Testis (tissue), 3 donors: Measurements from ENCODE around the gene SYNE1. TPM values are rescaled to one million over a fixed set of nuclear protein-coding genes. Genes with fewer than 3 reads are reported as not detected.

Experiments used
- DNase-seq: peaks from one replicate; pipeline ENCODE4 v3.0.0-alpha.2; 2019
- H3K27ac ChIP-seq, 2 donors: fragments of 200-600 bp; sonication (generic); one replicate each; pipeline ENCODE4 v1.5.1; 2019
- H3K27me3 ChIP-seq: fragments of 200-600 bp; sonication (generic); one replicate; pipeline ENCODE4 v1.5.1; 2019
- H3K36me3 ChIP-seq: fragments of 200-600 bp; sonication (generic); one replicate; pipeline ENCODE4 v1.5.1; 2017; ENCODE audit warnings: low read depth; ENCODE audit errors: missing control alignments
- H3K4me1 ChIP-seq: fragments of 200-600 bp; sonication (generic); one replicate; pipeline ENCODE4 v1.5.1; 2019
- H3K4me3 ChIP-seq, 2 donors: fragments of 200-600 bp; sonication (generic); one replicate each; pipeline ENCODE4 v1.5.1; 2017 to 2019
- H3K9me3 ChIP-seq: fragments of 200-600 bp; sonication (generic); one replicate; pipeline ENCODE4 v1.5.1; 2017
- POLR2A ChIP-seq: fragments of 450-650 bp; IDR thresholded peaks from one replicate; pipeline ENCODE4 v1.6.1; 2017; ENCODE audit warnings: antibody characterized with exemption, mild to moderate bottlenecking, moderate library complexity
- WGBS, 2 donors: methylation state at CpG; one replicate each; pipeline ENCODE4 v1.1.5; 2018; 5-methylcytosine and 5-hydroxymethylcytosine counted together
- intact Hi-C: fragments of 100-400 bp; cut with DNase I; formaldehyde crosslinking; loops from one replicate; pipeline ENCODE4 v1.15.1; 2023; ENCODE audit warnings: low total_unique reads
- polyA plus RNA-seq: library from polyadenylated mRNA; stranded (reverse); fragments of 350-450 nt; fragmentation: Illumina TruSeq; extraction: RNeasy Lipid Tissue Mini Kit (QIAGEN cat#74804); gene quantifications from one replicate; pipeline ENCODE4 v1.2.3, GENCODE V29; 2014; ENCODE audit warnings: low read depth, low replicate concordance; ENCODE audit not compliant: insufficient read depth
- total RNA-seq, 2 donors: library from RNA; depleted of rRNA; stranded (reverse); fragments of >200 nt; gene quantifications; one replicate each; pipeline ENCODE4 v1.2.3, GENCODE V29; 2016
- TF ChIP-seq, protein P1 (sequence below), 3 experiments: fragments of 450-650 bp in 2 of 3; fragments of 200-600 bp in 1 of 3; sonication (generic) in 1 of 3; IDR thresholded peaks; one replicate each; pipeline ENCODE4 v1.5.1; 2016 to 2019; ENCODE audit warnings: antibody characterized with exemption in 3 of 3, mild to moderate bottlenecking in 2 of 3, moderate library complexity in 1 of 3

SYNE1 gene
- total and polyA plus RNA-seq, 3 donors from 2014 or later: 57.2 to 255 (median 228) TPM

DNA sequence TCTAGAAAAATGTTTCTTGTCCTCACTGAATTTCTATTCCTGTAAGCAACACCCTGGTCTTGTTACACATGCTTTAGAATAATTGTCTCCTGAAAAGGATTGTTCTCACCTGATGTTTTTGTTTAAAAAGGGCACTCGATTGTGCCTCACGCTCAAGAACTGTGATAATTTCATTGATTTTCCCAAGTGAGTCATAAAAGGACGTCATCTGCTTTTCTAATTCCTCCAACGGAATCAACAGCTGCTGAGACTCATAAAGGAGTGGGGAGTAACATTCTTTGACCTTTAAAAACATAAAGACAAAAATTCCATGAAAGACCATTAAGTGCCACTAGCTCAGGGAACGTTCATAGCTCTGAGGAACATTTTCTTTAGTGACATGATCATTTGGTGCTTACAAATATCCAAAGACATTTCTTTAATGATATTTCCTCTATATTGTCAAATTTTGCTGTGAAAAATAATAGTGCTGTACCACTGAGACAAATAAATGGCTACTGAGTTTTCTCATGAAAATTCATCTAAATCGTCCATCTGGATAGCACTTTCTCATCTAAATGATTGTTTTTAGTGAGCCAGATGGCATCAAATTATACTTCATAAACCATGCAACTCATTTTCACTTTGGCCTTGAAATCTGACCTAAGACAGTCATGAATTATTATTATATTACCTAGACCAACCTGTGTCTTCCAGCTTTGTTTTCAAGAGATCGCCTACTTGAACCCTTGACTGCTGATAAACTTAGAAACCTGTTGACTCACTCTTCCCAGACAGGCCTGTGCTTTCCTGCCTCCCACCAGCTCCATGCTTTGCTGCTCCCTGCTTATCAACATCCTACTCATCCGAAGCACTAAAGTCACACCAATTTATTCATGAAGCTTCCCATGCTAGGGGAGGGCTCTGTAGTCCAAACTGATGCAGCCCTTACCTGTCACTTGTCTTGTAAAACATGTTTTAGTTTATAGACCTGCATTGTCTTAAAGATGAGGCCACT lies 178.2 kb downstream of the SYNE1 start:
- TF ChIP-seq, protein P1, sequence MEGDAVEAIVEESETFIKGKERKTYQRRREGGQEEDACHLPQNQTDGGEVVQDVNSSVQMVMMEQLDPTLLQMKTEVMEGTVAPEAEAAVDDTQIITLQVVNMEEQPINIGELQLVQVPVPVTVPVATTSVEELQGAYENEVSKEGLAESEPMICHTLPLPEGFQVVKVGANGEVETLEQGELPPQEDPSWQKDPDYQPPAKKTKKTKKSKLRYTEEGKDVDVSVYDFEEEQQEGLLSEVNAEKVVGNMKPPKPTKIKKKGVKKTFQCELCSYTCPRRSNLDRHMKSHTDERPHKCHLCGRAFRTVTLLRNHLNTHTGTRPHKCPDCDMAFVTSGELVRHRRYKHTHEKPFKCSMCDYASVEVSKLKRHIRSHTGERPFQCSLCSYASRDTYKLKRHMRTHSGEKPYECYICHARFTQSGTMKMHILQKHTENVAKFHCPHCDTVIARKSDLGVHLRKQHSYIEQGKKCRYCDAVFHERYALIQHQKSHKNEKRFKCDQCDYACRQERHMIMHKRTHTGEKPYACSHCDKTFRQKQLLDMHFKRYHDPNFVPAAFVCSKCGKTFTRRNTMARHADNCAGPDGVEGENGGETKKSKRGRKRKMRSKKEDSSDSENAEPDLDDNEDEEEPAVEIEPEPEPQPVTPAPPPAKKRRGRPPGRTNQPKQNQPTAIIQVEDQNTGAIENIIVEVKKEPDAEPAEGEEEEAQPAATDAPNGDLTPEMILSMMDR (IDR thresholded peaks at IDR 0.05): no peak
- no peak for TF ChIP-seq POLR2A
- no peak overlapping the region for H3K4me3 ChIP-seq
- WGBS, 2 donors: 64 to 67% methylated on average over 8 of the region's 8 CpGs

DNA sequence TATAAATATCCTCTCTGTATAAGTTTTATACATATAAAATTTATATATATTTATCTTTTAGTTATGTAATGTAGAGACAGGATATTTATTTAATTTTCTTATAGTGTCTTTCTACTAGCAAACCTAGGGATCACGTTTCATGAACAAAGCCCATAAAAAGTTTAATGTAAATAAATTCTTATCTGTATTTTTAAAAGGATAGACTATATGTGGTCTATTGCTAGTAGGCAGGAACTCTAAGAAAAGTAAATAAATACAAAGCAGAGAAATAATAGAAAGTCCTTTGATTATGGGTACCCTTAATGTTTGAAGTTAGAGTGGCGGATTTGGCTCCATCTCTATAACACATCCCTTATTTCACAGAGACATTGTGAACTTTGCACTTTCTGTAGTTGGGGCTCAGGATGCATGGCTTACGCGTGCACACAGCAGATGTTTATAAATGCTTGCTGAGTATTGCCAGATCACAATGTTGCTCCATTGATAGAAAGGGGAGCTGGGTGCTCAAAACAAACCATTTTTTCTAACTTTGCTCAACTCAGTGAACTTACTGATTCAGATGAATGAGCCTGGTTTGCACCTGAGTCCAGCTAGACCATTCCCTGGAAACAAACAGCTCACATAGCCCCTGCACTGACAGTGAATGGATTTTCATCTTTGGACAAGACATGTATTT lies 179.1 kb downstream of the SYNE1 start:
- Histone ChIP-seq H3K36me3 (no peaks in the 10 kb centered on the region), H3K9me3 (no peaks in the 10 kb centered on the region), H3K27ac (no peak overlapping the region), H3K4me3 (no peak overlapping the region), H3K4me1 (no peaks in the 10 kb centered on the region), H3K27me3 (no peaks in the 10 kb centered on the region)
- DNase-seq: no peak
- TF ChIP-seq, protein P1 (IDR thresholded peaks at IDR 0.05): no peak
- TF ChIP-seq POLR2A: no peak
- intact Hi-C loops: no loop called here
- 88 to 90% methylated on average over 4 of the region's 4 CpGs for WGBS, 2 donors

More for the DNA sequence above, 178.2 kb downstream of the SYNE1 start:
- DNase-seq: no peak
- Histone ChIP-seq H3K27ac (no peak overlapping the region), H3K9me3 (no peaks in the 10 kb centered on the region), H3K36me3 (no peaks in the 10 kb centered on the region), H3K27me3 (no peaks in the 10 kb centered on the region), H3K4me1 (no peaks in the 10 kb centered on the region)
- intact Hi-C loops: no loop called here

DNA sequence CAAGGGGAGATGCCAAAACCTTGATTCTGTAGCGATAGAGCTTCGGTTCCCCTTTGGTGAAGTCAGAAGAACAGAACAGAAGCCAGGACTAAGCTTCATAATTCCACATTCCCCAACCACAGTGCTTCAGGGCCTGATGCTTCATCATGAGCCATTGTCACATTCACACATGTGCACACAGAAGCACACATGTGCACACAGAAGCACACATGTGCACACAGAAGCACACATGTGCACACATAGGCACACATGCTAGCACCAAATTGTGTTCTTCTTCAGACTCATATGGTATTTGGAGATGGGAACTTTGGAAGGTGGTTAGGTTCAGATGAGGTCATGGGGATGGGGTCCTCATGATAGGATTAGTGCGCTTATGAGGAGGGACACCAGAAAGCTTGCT lies 183.2 kb downstream of the SYNE1 start:
- Histone ChIP-seq H3K27ac (no peak overlapping the region), H3K4me3 (no peak overlapping the region), H3K27me3 (no peaks in the 10 kb centered on the region), H3K4me1 (no peaks in the 10 kb centered on the region), H3K36me3 (no peaks in the 10 kb centered on the region), H3K9me3 (no peaks in the 10 kb centered on the region)
- 89 to 96% methylated on average over 3 of the region's 3 CpGs for WGBS, 2 donors
- intact Hi-C loops: no loop called here
- TF ChIP-seq, protein P1 (IDR thresholded peaks at IDR 0.05): no peak
- TF ChIP-seq POLR2A: no peak
- no peak for DNase-seq

DNA sequence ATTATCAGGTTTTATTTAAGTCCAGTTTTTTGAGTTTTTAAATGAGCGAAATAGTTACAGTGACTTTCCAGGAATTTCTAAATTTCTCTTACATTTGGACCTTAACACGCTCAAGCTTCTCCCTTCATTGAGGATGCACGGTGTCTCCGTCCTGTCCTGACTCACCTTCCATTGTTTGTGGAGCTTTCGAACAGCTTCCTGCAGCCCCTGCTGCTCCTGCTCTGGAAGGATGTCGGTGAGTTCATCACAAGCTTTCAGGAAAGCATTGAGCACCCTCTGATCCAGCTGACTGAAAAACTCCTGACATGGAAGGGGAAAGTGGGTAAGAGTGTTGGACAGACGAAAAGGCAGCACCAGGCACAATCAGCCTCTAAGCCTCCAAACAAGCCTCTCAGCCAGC lies 183.7 kb downstream of the SYNE1 start:
- intact Hi-C loops: no loop called here
- 79 to 84% methylated on average over 7 of the region's 7 CpGs for WGBS, 2 donors

More for the DNA sequence above, 183.7 kb downstream of the SYNE1 start:
- DNase-seq: no peak
- TF ChIP-seq POLR2A: no peak
- TF ChIP-seq, protein P1 (IDR thresholded peaks at IDR 0.05): no peak
- Histone ChIP-seq H3K4me1 (no peaks in the 10 kb centered on the region), H3K4me3 (no peak overlapping the region), H3K9me3 (no peaks in the 10 kb centered on the region), H3K27me3 (no peaks in the 10 kb centered on the region), H3K36me3 (no peaks in the 10 kb centered on the region), H3K27ac (no peak overlapping the region)
